ENCODE measurements around the gene PRC1.

Gene PRC1

GRCh38 chr15:90946538-90946937 is 47.8 kb downstream of the PRC1 start:
- Histone ChIP-seq H3K27me3 (ENCODE audit: control insufficient read depth, low read length) (no peaks in the 10 kb centered on the region), H3K27ac (ENCODE audit: low read depth, low read length) (no peak overlapping the region), H3F3A (ENCODE audit: control insufficient read depth, insufficient read depth) (no peaks in the 10 kb centered on the region), H3K9me3 (ENCODE audit: control insufficient read depth, insufficient read depth, low read length) (no peaks in the 10 kb centered on the region), H3K36me3 (ENCODE audit: control insufficient read depth, low read length) (peaks cover 79% of the 10 kb centered on the region), H3K4me3 (ENCODE audit: low read length) (no peak overlapping the region), H3K9me2 (replicated peaks; ENCODE audit: control insufficient read depth, low read length) (no peaks in the 10 kb centered on the region), H3K4me2 (ENCODE audit: low read length) (no peak overlapping the region), H3K4me1 (ENCODE audit: control insufficient read depth, low read length) (no peaks in the 10 kb centered on the region), H4K20me1 (ENCODE audit: control insufficient read depth, insufficient read depth, low read depth, low read length) (no peaks in the 10 kb centered on the region), H3K79me2 (ENCODE audit: control insufficient read depth, low read length) (no peaks in the 10 kb centered on the region)
- TF ChIP-seq CTCF (IDR thresholded peaks at IDR 0.05; ENCODE audit: low read depth, low read length, poor library complexity, severe bottlenecking) = no peak
- no peak for TF ChIP-seq EZH2phosphoT487 (IDR thresholded peaks at IDR 0.05; ENCODE audit: borderline replicate concordance, low read length)

- TF ChIP-seq EZH2phosphoT487 (IDR thresholded peaks at IDR 0.05; ENCODE audit: borderline replicate concordance, low read length) = no peak
- TF ChIP-seq CTCF (IDR thresholded peaks at IDR 0.05; ENCODE audit: low read depth, low read length, poor library complexity, severe bottlenecking) = no peak
- no peaks in the 10 kb centered on the region for H3K27me3 ChIP-seq (ENCODE audit: control insufficient read depth, low read length)
- no peaks in the 10 kb centered on the region for H3K9me2 ChIP-seq (replicated peaks; ENCODE audit: control insufficient read depth, low read length)
- H3K4me1 ChIP-seq (ENCODE audit: control insufficient read depth, low read length) = no peaks in the 10 kb centered on the region
- H3K4me3 ChIP-seq (ENCODE audit: low read length) = no peak overlapping the region
- no peak overlapping the region for H3K27ac ChIP-seq (ENCODE audit: low read depth, low read length)
- peaks cover 81% of the 10 kb centered on the region for H3K36me3 ChIP-seq (ENCODE audit: control insufficient read depth, low read length)
- H3K4me2 ChIP-seq (ENCODE audit: low read length) = no peak overlapping the region
- H3K9me3 ChIP-seq (ENCODE audit: control insufficient read depth, insufficient read depth, low read length) = no peaks in the 10 kb centered on the region
- H3F3A ChIP-seq (ENCODE audit: control insufficient read depth, insufficient read depth) = no peaks in the 10 kb centered on the region
- H3K79me2 ChIP-seq (ENCODE audit: control insufficient read depth, low read length) = no peaks in the 10 kb centered on the region
- no peaks in the 10 kb centered on the region for H4K20me1 ChIP-seq (ENCODE audit: control insufficient read depth, insufficient read depth, low read depth, low read length)
Observed at GRCh38 chr15:90945091-90945490, 49.2 kb downstream of the PRC1 start.

- Histone ChIP-seq H3K4me2 (ENCODE audit: low read length) (no peak overlapping the region), H3K9me2 (replicated peaks; ENCODE audit: control insufficient read depth, low read length) (no peaks in the 10 kb centered on the region), H3K9me3 (ENCODE audit: control insufficient read depth, insufficient read depth, low read length) (no peaks in the 10 kb centered on the region), H3K36me3 (ENCODE audit: control insufficient read depth, low read length) (peaks cover 77% of the 10 kb centered on the region), H4K20me1 (ENCODE audit: control insufficient read depth, insufficient read depth, low read depth, low read length) (no peaks in the 10 kb centered on the region), H3K4me1 (ENCODE audit: control insufficient read depth, low read length) (no peaks in the 10 kb centered on the region), H3K27ac (ENCODE audit: low read depth, low read length) (no peak overlapping the region), H3K27me3 (ENCODE audit: control insufficient read depth, low read length) (no peaks in the 10 kb centered on the region), H3K79me2 (ENCODE audit: control insufficient read depth, low read length) (no peaks in the 10 kb centered on the region), H3K4me3 (ENCODE audit: low read length) (no peak overlapping the region), H3F3A (ENCODE audit: control insufficient read depth, insufficient read depth) (no peaks in the 10 kb centered on the region)
- no peak for TF ChIP-seq CTCF (IDR thresholded peaks at IDR 0.05; ENCODE audit: low read depth, low read length, poor library complexity, severe bottlenecking)
- no peak for TF ChIP-seq EZH2phosphoT487 (IDR thresholded peaks at IDR 0.05; ENCODE audit: borderline replicate concordance, low read length)
Observed at GRCh38 chr15:90942354-90943120, 51.8 kb downstream of the PRC1 start.
